ENCODE data around the gene ABCD1.

- no peak for TF ChIP-seq CTCF (IDR thresholded peaks at IDR 0.05; ENCODE audit: low read length)
- no peak for TF ChIP-seq EZH2 (IDR thresholded peaks at IDR 0.05; ENCODE audit: borderline replicate concordance, low read length)
Observed at GRCh38 chrX:153750127-153750774, 25.6 kb downstream of the ABCD1 start.

Data from OCI-LY1 (cell line).